Mesenchymal stem cell (in vitro differentiated cells and primary cell): ENCODE data around the gene LIPC.

Experiments used
- DNase-seq: peaks from one replicate; pipeline ENCODE4 v3.0.0-alpha.2; 2013
- H2AFZ ChIP-seq: one replicate; pipeline ENCODE4 v1.6.1; 2013; ENCODE audit warnings: low read depth, mild to moderate bottlenecking, control low read depth, inconsistent platforms, low read length, moderate library complexity
- H2AK5ac ChIP-seq: 2 replicates; pipeline ENCODE4 v1.6.1; 2013; ENCODE audit warnings: low read length, moderate library complexity, mild to moderate bottlenecking, inconsistent platforms; ENCODE audit not compliant: severe bottlenecking
- H2BK120ac ChIP-seq: one replicate; pipeline ENCODE4 v1.6.1; 2013; ENCODE audit warnings: low read depth, mild to moderate bottlenecking, inconsistent platforms, low read length, moderate library complexity
- H2BK12ac ChIP-seq, 2 experiments: one replicate each; pipeline ENCODE4 v1.6.1; 2013; ENCODE audit warnings: inconsistent platforms in 2 of 2, low read length in 2 of 2, mild to moderate bottlenecking in 2 of 2, moderate library complexity in 2 of 2, control low read depth in 1 of 2
- H2BK15ac ChIP-seq: one replicate; pipeline ENCODE4 v1.6.1; 2013; ENCODE audit warnings: mild to moderate bottlenecking, low read depth, inconsistent platforms; ENCODE audit not compliant: poor library complexity, severe bottlenecking
- H2BK5ac ChIP-seq: 2 replicates; pipeline ENCODE4 v1.6.1; 2013; ENCODE audit warnings: low read depth, mild to moderate bottlenecking, low read length, control low read depth, inconsistent platforms; ENCODE audit not compliant: poor library complexity, severe bottlenecking
- H3K14ac ChIP-seq, 2 experiments: one replicate each; pipeline ENCODE4 v1.6.1; 2013; ENCODE audit warnings: inconsistent platforms in 2 of 2, low read length in 2 of 2, control low read depth in 1 of 2, mild to moderate bottlenecking in 1 of 2, moderate library complexity in 1 of 2
- H3K18ac ChIP-seq, 2 experiments: one replicate each; pipeline ENCODE4 v1.6.1; 2013; ENCODE audit warnings: inconsistent platforms in 2 of 2, low read length in 2 of 2, control low read depth in 1 of 2, low read depth in 1 of 2, mild to moderate bottlenecking in 1 of 2
- H3K23ac ChIP-seq, 2 experiments: one replicate each; pipeline ENCODE4 v1.6.1; 2013; ENCODE audit warnings: inconsistent platforms in 2 of 2, low read length in 2 of 2, mild to moderate bottlenecking in 2 of 2, moderate library complexity in 2 of 2, control low read depth in 1 of 2
- H3K27ac ChIP-seq: 2 replicates; pipeline ENCODE4 v1.5.1; 2013; ENCODE audit warnings: mild to moderate bottlenecking, moderate library complexity, low read length, control low read depth, inconsistent platforms; ENCODE audit not compliant: poor library complexity, severe bottlenecking
- H3K27me3 ChIP-seq, 2 experiments: 2 replicates each; pipeline versions ENCODE4 v1.6.1 to v1.7.0; 2013; ENCODE audit warnings: low read length in 2 of 2, mild to moderate bottlenecking in 2 of 2, moderate library complexity in 2 of 2, control low read depth in 1 of 2, inconsistent platforms in 1 of 2; ENCODE audit not compliant: control insufficient read depth in 1 of 2, insufficient read depth in 1 of 2
- H3K36me3 ChIP-seq, 2 experiments: 2 replicates each; pipeline versions ENCODE4 v1.6.1 to v1.7.0; 2013; ENCODE audit warnings: low read length in 2 of 2, control low read depth in 1 of 2, inconsistent platforms in 1 of 2, low read depth in 1 of 2, mild to moderate bottlenecking in 1 of 2; ENCODE audit not compliant: insufficient read depth in 2 of 2, control insufficient read depth in 1 of 2
- H3K4ac ChIP-seq, 2 experiments: one replicate each; pipeline ENCODE4 v1.6.1; 2013; ENCODE audit warnings: inconsistent platforms in 2 of 2, low read length in 2 of 2, mild to moderate bottlenecking in 2 of 2, moderate library complexity in 2 of 2, control low read depth in 1 of 2, low read depth in 1 of 2
- H3K4me1 ChIP-seq: 2 replicates; pipeline ENCODE4 v1.6.1; 2013; ENCODE audit warnings: low read depth, low read length, control low read depth; ENCODE audit not compliant: control insufficient read depth, insufficient read depth
- H3K4me2 ChIP-seq: 2 replicates; pipeline ENCODE4 v1.6.1; 2013; ENCODE audit warnings: low read length, mild to moderate bottlenecking, inconsistent platforms; ENCODE audit not compliant: poor library complexity, severe bottlenecking
- H3K4me3 ChIP-seq, 2 experiments: 2 replicates each; pipeline versions ENCODE4 v1.5.1 to v1.7.0; 2013; ENCODE audit warnings: low read length in 2 of 2, mild to moderate bottlenecking in 2 of 2, control low read depth in 1 of 2, low read depth in 1 of 2; ENCODE audit not compliant: insufficient read depth in 1 of 2
- H3K79me1 ChIP-seq: replicated peaks from 2 replicates; pipeline ENCODE4 v1.6.1; 2013; ENCODE audit warnings: mild to moderate bottlenecking, control low read depth, low read length, inconsistent platforms; ENCODE audit not compliant: poor library complexity, severe bottlenecking
- H3K9ac ChIP-seq: 2 replicates; pipeline ENCODE4 v1.7.0; 2013; ENCODE audit warnings: mild to moderate bottlenecking, low read length, moderate library complexity
- H3K9me3 ChIP-seq: 2 replicates; pipeline ENCODE4 v1.7.0; 2013; ENCODE audit warnings: mild to moderate bottlenecking, low read length; ENCODE audit not compliant: control insufficient read depth
- H4K8ac ChIP-seq: one replicate; pipeline ENCODE4 v1.6.1; 2013; ENCODE audit warnings: inconsistent platforms, mild to moderate bottlenecking, low read length, moderate library complexity
- H4K91ac ChIP-seq: one replicate; pipeline ENCODE4 v1.6.1; 2013; ENCODE audit warnings: mild to moderate bottlenecking, low read length, inconsistent platforms
- WGBS: methylation state at CpG from one replicate; pipeline ENCODE4 v1.1.7; 2013; ENCODE audit warnings: mixed read lengths; 5-methylcytosine and 5-hydroxymethylcytosine counted together

LIPC gene

DNA sequence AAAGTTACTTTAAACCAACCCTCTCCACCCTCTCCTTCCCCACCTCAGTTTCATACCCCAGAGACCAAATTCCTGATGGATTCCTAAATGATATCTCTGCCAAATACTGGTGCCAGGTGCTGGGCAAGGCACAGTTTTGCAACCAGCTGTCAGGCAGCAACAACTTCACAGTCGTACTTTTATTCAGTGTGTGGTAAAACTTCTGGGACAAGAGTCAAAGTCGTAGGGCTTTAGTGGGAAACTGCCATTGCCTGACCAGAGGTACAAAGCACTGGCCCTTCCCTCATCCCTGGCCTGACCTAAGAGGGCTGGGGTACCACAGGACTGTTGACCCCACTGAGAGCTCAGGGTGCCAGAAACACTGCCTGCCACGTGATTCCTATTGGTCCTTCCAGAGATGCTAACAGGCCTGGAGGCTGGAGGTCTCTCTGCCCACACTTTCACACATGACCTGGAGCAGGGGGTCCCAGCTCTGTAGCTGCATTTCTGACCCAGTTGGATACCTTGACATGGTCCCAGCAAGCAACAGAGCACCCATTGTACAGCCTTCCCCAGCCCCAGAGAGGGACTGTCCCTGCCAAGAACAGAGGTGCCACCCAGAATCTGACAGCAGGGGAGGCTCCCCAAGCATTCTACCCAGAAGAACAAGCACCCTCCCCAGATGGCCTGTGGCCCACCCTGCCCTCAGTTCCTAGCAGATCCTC, 59.9 kb downstream of the LIPC start:
- Histone ChIP-seq H3K4me3 (no peak overlapping the region), H3K4ac (no peak overlapping the region), H3K9me3 (peaks cover 25% of the 10 kb centered on the region), H2BK120ac (no peak overlapping the region), H3K79me1 (no peaks in the 10 kb centered on the region), H2BK15ac (no peak overlapping the region), H3K27me3 (no peaks in the 10 kb centered on the region), H4K91ac (no peak overlapping the region), H3K36me3 (peaks cover 0 to 2% of the 10 kb centered on the region in 2 experiments), H3K23ac (no peak overlapping the region), H2AFZ (no peak overlapping the region), H2BK5ac (no peak overlapping the region), H2BK12ac (peak overlapping the region in 1 of 2 experiments; percentile 65), H3K9ac (no peak overlapping the region), H2AK5ac (no peak overlapping the region), H3K4me2 (no peak overlapping the region), H3K14ac (no peak overlapping the region), H3K18ac (no peak overlapping the region), H4K8ac (no peak overlapping the region), H3K4me1 (peaks cover 7% of the 10 kb centered on the region), H3K27ac (no peak overlapping the region)
- 90% methylated on average over 3 of the region's 3 CpGs for WGBS
- DNase-seq: no peak

GRCh38 chr15:58492661-58493397, 61.0 kb downstream of the LIPC start:
- Histone ChIP-seq H3K4me3 (no peak overlapping the region), H3K4ac (no peak overlapping the region)
- WGBS: 84% methylated on average over 6 of the region's 7 CpGs

DNA sequence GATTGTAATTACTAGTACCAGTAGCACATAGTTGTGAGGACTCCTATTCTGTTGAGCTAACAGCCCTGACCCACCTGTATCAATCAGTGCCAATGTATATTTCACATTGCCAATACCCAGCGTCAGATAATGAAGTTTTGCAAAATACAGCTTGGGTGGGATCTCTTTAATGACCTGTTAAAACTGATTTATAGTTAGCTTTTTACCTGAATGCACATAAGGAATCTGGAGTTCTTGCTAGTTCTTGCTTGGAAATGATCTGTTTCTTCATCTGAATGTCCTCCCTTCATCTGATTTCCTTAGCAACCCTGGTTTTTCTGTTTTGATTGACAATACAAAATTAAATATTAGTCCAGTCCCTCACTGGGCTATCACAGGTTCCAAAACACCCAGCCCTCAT, 62.8 kb downstream of the LIPC start:
- no peak overlapping the region for H3K4ac ChIP-seq
- H2BK120ac ChIP-seq: no peak overlapping the region
- H3K79me1 ChIP-seq: no peaks in the 10 kb centered on the region
- H2BK12ac ChIP-seq: no peak overlapping the region
- no peak overlapping the region for H3K14ac ChIP-seq
- peaks cover 0 to 2% of the 10 kb centered on the region in 2 experiments for H3K36me3 ChIP-seq
- peaks cover 13% of the 10 kb centered on the region for H3K9me3 ChIP-seq
- no peak overlapping the region for H3K27ac ChIP-seq
- H2AK5ac ChIP-seq: peak overlapping the region; percentile 88
- H3K18ac ChIP-seq: peak overlapping the region in 1 of 2 experiments; percentile 14
- H3K4me3 ChIP-seq: no peak overlapping the region
- H4K91ac ChIP-seq: no peak overlapping the region
- H3K27me3 ChIP-seq: no peaks in the 10 kb centered on the region
- H3K4me2 ChIP-seq: no peak overlapping the region
- peaks cover 22% of the 10 kb centered on the region for H3K4me1 ChIP-seq
- H4K8ac ChIP-seq: no peak overlapping the region
- no peak overlapping the region for H2AFZ ChIP-seq
- H3K23ac ChIP-seq: no peak overlapping the region
- no CpG with 5 or more reads among the region's 1 CpG for WGBS
- DNase-seq: no peak
- no peak overlapping the region for H3K9ac ChIP-seq
- H2BK5ac ChIP-seq: peak overlapping the region; percentile 46
- H2BK15ac ChIP-seq: no peak overlapping the region

More at GRCh38 chr15:58492661-58493397, 61.0 kb downstream of the LIPC start:
- H2BK120ac ChIP-seq: no peak overlapping the region
- peak overlapping the region; percentile 67 for H2AK5ac ChIP-seq
- no peak overlapping the region for H3K9ac ChIP-seq
- H3K27me3 ChIP-seq: no peaks in the 10 kb centered on the region
- H3K9me3 ChIP-seq: peaks cover 25% of the 10 kb centered on the region
- DNase-seq: no peak
- H3K79me1 ChIP-seq: no peaks in the 10 kb centered on the region
- H3K4me2 ChIP-seq: no peak overlapping the region
- peak overlapping the region in 1 of 2 experiments; percentile 53 for H3K14ac ChIP-seq
- no peak overlapping the region for H2BK5ac ChIP-seq
- H4K91ac ChIP-seq: peak overlapping the region; percentile 11
- peaks cover 0 to 2% of the 10 kb centered on the region in 2 experiments for H3K36me3 ChIP-seq
- no peak overlapping the region for H3K23ac ChIP-seq
- H2BK12ac ChIP-seq: peak overlapping the region in 1 of 2 experiments; percentile 50
- no peak overlapping the region for H2AFZ ChIP-seq
- no peak overlapping the region for H2BK15ac ChIP-seq
- H3K18ac ChIP-seq: peak overlapping the region in 1 of 2 experiments; percentile 74
- no peak overlapping the region for H3K27ac ChIP-seq
- H3K4me1 ChIP-seq: peaks cover 16% of the 10 kb centered on the region
- H4K8ac ChIP-seq: peak overlapping the region; percentile 73

DNA sequence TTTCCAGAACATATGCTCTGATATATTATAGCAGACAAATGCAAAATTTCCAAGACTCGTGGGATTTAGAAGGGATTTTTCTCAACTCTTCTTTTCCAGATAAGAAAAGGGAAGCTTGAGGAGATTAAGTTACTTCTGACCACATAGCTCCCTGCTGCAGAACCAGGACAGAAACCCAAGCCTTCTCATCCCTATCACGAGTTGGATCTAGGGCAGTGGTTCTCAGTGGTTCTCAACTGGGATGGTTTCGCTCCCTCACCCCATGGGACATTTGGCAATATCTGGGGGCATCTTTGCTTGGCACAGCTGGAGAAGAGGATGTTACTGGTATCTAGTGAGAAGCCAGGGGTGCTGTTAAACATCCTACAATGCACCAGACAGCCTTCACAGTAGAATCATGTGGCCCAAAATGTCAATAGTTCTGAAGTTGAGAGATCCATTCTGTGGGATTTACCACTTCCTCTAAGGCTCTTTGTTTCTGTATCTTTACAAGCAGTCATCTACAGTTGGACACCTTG, 64.2 kb downstream of the LIPC start:
- Histone ChIP-seq H3K4me1 (peaks cover 22% of the 10 kb centered on the region), H4K91ac (no peak overlapping the region), H3K18ac (no peak overlapping the region), H2BK5ac (no peak overlapping the region), H3K9me3 (peaks cover 5% of the 10 kb centered on the region), H3K9ac (no peak overlapping the region), H4K8ac (no peak overlapping the region), H3K4ac (peak overlapping the region in 1 of 2 experiments; percentile 8), H2BK120ac (no peak overlapping the region), H3K27me3 (no peaks in the 10 kb centered on the region), H3K23ac (no peak overlapping the region), H2AFZ (no peak overlapping the region), H2BK12ac (peak overlapping the region in 1 of 2 experiments; percentile 6), H3K4me3 (no peak overlapping the region), H3K14ac (no peak overlapping the region), H3K4me2 (no peak overlapping the region), H2AK5ac (peak overlapping the region; percentile 38), H3K27ac (no peak overlapping the region), H2BK15ac (no peak overlapping the region), H3K36me3 (no peaks in the 10 kb centered on the region), H3K79me1 (no peaks in the 10 kb centered on the region)
- DNase-seq: no peak
- 86% methylated on average over 2 of the region's 3 CpGs for WGBS
